Natural killer cell (primary cell): ENCODE results near the gene KIAA0319L. TPM values are rescaled to one million over a fixed set of nuclear protein-coding genes. Genes with fewer than 3 reads are reported as not detected.

Experiments used
- ATAC-seq, 3 donors: fragments of 150-1000 bp in 2 of 3; fragments of 200-7000 bp in 1 of 3; cut with Tn5 transposase; 1 replicate in 1 of 3; 2 replicates in 2 of 3; pipeline ENCODE4 v1.10.0; 2021; ENCODE audit warnings: mild to moderate bottlenecking in 2 of 3, moderate library complexity in 2 of 3
- DNase-seq, 2 donors: peaks; one replicate each; pipeline versions ENCODE4 v3.0.0 to v3.0.0-alpha.2; 2013 to 2021; ENCODE audit warnings: mixed read lengths in 1 of 2
- H3K27ac ChIP-seq: one replicate; pipeline ENCODE4 v1.5.1; 2013; ENCODE audit warnings: mild to moderate bottlenecking, low read length
- H3K27me3 ChIP-seq: one replicate; pipeline ENCODE4 v1.6.1; 2013; ENCODE audit warnings: low read length; ENCODE audit not compliant: control insufficient read depth, insufficient read depth
- H3K36me3 ChIP-seq: one replicate; pipeline ENCODE4 v1.6.1; 2013; ENCODE audit warnings: low read length; ENCODE audit not compliant: control insufficient read depth, insufficient read depth
- H3K4me1 ChIP-seq: one replicate; pipeline ENCODE4 v1.6.1; 2013; ENCODE audit warnings: low read length; ENCODE audit not compliant: control insufficient read depth, insufficient read depth
- H3K4me3 ChIP-seq: one replicate; pipeline ENCODE4 v1.5.1; 2013; ENCODE audit warnings: low read length
- H3K9me3 ChIP-seq: one replicate; pipeline ENCODE4 v1.6.1; 2013; ENCODE audit warnings: low read length; ENCODE audit not compliant: control insufficient read depth, insufficient read depth
- H3K27ac Mint-ChIP-seq, 2 donors: one replicate each; pipeline ENCODE4 v1.8.0; 2022; ENCODE audit warnings: mild to moderate bottlenecking in 2 of 2, mixed read lengths in 2 of 2, moderate library complexity in 1 of 2
- H3K27me3 Mint-ChIP-seq, 2 donors: one replicate each; pipeline ENCODE4 v1.8.0; 2022; ENCODE audit warnings: low read depth in 2 of 2, mixed read lengths in 2 of 2
- H3K36me3 Mint-ChIP-seq: one replicate; pipeline ENCODE4 v1.8.0; 2022; ENCODE audit warnings: mixed read lengths
- H3K4me1 Mint-ChIP-seq, 2 donors: one replicate each; pipeline ENCODE4 v1.8.0; 2022; ENCODE audit warnings: mixed read lengths in 2 of 2
- H3K4me3 Mint-ChIP-seq: one replicate; pipeline ENCODE4 v1.8.0; 2022; ENCODE audit warnings: mild to moderate bottlenecking, moderate library complexity, mixed read lengths
- H3K9me3 Mint-ChIP-seq, 2 donors: one replicate each; pipeline ENCODE4 v1.8.0; 2022; ENCODE audit warnings: mixed read lengths in 2 of 2
- CTCF ChIP-seq: fragments of 200-600 bp; IDR thresholded peaks from one replicate; pipeline ENCODE4 v1.8.0; 2022; ENCODE audit warnings: antibody characterized with exemption
- WGBS: methylation state at CpG from one replicate; pipeline ENCODE4 v1.1.7; 2013; ENCODE audit warnings: missing lambda C conversion rate; ENCODE audit not compliant: insufficient coverage; 5-methylcytosine and 5-hydroxymethylcytosine counted together
- intact Hi-C: fragments of 100-400 bp; cut with micrococcal nuclease; formaldehyde crosslinking; loops from one replicate; pipeline ENCODE4 v1.14.2; 2022
- total RNA-seq, 4 donors: library from RNA; stranded (reverse); fragments of 120-200 nt in 1 of 4; gene quantifications; one replicate each; pipeline versions ENCODE4 v1.2.3 to v1.2.4, GENCODE V29; 2013 to 2022

KIAA0319L gene
- total RNA-seq, 3 donors from 2014 or later (not counting 1 experiment from before 2014, with no cell fraction given) = 51.3 to 75.0 (median 64.8) TPM

- Mint-ChIP-seq H3K27me3 (no peaks in the 10 kb centered on the region), H3K9me3 (no peaks in the 10 kb centered on the region), H3K4me3 (no peak overlapping the region), H3K27ac (no peak overlapping the region), H3K36me3 (no peaks in the 10 kb centered on the region), H3K4me1 (peaks cover 0 to 23% of the 10 kb centered on the region in 2 donors)
- Histone ChIP-seq H3K4me1 (peaks cover 7% of the 10 kb centered on the region), H3K36me3 (peaks cover 15% of the 10 kb centered on the region), H3K9me3 (no peaks in the 10 kb centered on the region), H3K4me3 (no peak overlapping the region), H3K27ac (no peak overlapping the region), H3K27me3 (no peaks in the 10 kb centered on the region)
- WGBS = 98% methylated on average over 12 of the region's 15 CpGs
- intact Hi-C loops = no loop called here
- no peak for TF ChIP-seq CTCF
- no peak for ATAC-seq
- no peak for DNase-seq
Measured at GRCh38 chr1:35433714-35434113, 123.5 kb downstream of the KIAA0319L start.

GRCh38 chr1:35432231-35432630 lies 125.0 kb downstream of the KIAA0319L start:
- Mint-ChIP-seq H3K27me3 (no peaks in the 10 kb centered on the region), H3K9me3 (no peaks in the 10 kb centered on the region), H3K27ac (peak overlapping the region in 1 of 2 donors; percentile 71), H3K36me3 (no peaks in the 10 kb centered on the region), H3K4me1 (peaks cover 0 to 19% of the 10 kb centered on the region in 2 donors), H3K4me3 (no peak overlapping the region)
- ATAC-seq = no peak
- Histone ChIP-seq H3K4me1 (peaks cover 7% of the 10 kb centered on the region), H3K9me3 (no peaks in the 10 kb centered on the region), H3K4me3 (no peak overlapping the region), H3K36me3 (peaks cover 14% of the 10 kb centered on the region), H3K27me3 (no peaks in the 10 kb centered on the region), H3K27ac (no peak overlapping the region)
- 97% methylated on average over 10 of the region's 10 CpGs for WGBS
- no peak for TF ChIP-seq CTCF
- intact Hi-C loops = no loop called here
- DNase-seq = no peak

DNA sequence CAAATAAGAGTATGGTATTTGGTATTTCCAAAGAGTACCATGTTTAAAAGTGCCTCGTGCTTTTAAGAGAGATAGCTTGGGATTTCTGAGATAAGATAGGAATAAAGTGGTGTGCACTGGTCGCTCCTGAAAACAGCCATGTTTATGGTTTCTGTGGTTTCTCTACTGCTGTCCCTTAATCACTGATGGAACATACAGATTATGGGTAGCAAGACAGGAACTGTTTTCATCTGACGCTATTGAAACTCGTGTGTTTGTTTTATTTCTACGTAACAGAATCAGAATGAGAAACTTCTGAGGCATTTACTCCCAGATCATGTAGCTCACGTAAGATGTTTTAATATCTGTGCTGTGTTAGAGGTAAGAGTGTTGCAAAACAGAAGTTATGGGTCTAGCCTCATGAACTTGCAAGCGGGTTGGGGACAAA lies 126.0 kb downstream of the KIAA0319L start:
- TF ChIP-seq CTCF = no peak
- Histone ChIP-seq H3K4me3 (no peak overlapping the region), H3K4me1 (peaks cover 7% of the 10 kb centered on the region), H3K36me3 (peaks cover 14% of the 10 kb centered on the region), H3K27me3 (no peaks in the 10 kb centered on the region), H3K27ac (no peak overlapping the region), H3K9me3 (no peaks in the 10 kb centered on the region)
- no peak for ATAC-seq
- no peaks in the 10 kb centered on the region for H3K9me3 Mint-ChIP-seq
- no peak overlapping the region for H3K4me3 Mint-ChIP-seq
- WGBS = 56% methylated on average over 7 of the region's 7 CpGs
- intact Hi-C loops = no loop called here
- H3K36me3 Mint-ChIP-seq = no peaks in the 10 kb centered on the region
- H3K27me3 Mint-ChIP-seq = no peaks in the 10 kb centered on the region
- H3K4me1 Mint-ChIP-seq = peaks cover 0 to 14% of the 10 kb centered on the region in 2 donors
- no peak for DNase-seq
- H3K27ac Mint-ChIP-seq = peak overlapping the region; percentile 12 to 20

DNA sequence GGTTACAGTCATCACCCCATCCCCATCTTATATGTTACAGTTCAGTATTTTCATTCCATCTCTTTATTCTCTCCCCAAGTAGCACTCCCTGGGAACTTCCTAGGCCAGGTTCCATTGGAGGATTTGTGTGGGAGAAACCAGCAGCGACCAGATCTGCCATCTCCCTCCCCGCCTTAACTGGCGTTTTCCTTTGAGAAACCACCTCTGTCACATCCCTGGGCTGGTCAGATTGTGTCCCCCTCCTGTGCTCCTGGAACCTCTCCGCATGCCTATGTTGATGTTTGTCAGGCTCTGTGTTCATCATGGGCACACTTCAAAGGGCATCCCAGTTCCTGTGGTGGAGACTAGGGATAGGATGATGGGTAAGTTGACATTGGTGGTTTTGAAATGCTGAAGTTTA lies 126.4 kb downstream of the KIAA0319L start:
- peaks cover 0 to 14% of the 10 kb centered on the region in 2 donors for H3K4me1 Mint-ChIP-seq
- ATAC-seq = no peak
- DNase-seq = no peak
- H3K9me3 Mint-ChIP-seq = no peaks in the 10 kb centered on the region
- H3K4me1 ChIP-seq = peaks cover 7% of the 10 kb centered on the region
- no peaks in the 10 kb centered on the region for H3K9me3 ChIP-seq
- H3K36me3 Mint-ChIP-seq = no peaks in the 10 kb centered on the region
- H3K27me3 Mint-ChIP-seq = no peaks in the 10 kb centered on the region
- H3K27ac Mint-ChIP-seq = peak overlapping the region in 1 of 2 donors; percentile 20
- 99% methylated on average over 4 of the region's 4 CpGs for WGBS
- no peaks in the 10 kb centered on the region for H3K27me3 ChIP-seq
- H3K4me3 Mint-ChIP-seq = no peak overlapping the region
- no peak for TF ChIP-seq CTCF
- no peak overlapping the region for H3K27ac ChIP-seq
- H3K4me3 ChIP-seq = no peak overlapping the region
- intact Hi-C loops = no loop called here
- peaks cover 14% of the 10 kb centered on the region for H3K36me3 ChIP-seq
